WTC11 (cell line): ENCODE data around the gene DEPDC1B. TPM values are rescaled to one million over a fixed set of nuclear protein-coding genes. Genes with fewer than 3 reads are reported as not detected.

Experiments
- ATAC-seq: fragments of 200-7000 bp; cut with Tn5 transposase; 2 replicates; pipeline ENCODE4 v1.10.0; 2021; ENCODE audit warnings: mild to moderate bottlenecking, moderate library complexity
- CTCF ChIA-PET: fragments of 300-600 bp; sonication (Branson Sonifier 250); formaldehyde crosslinking; loops from one replicate; lab custom pipeline; 2021; ENCODE audit warnings: antibody characterized with exemption; lab: Charles Lee
- POLR2A ChIA-PET: fragments of 350-600 bp; sonication (Branson Sonifier 250); formaldehyde crosslinking; loops from one replicate; lab custom pipeline; 2021; ENCODE audit warnings: antibody characterized with exemption; lab: Charles Lee
- DNase-seq: peaks from one replicate; pipeline ENCODE4 v3.0.0; 2021; ENCODE audit warnings: low spot score
- H3K27ac Mint-ChIP-seq: 2 replicates; pipeline ENCODE4 v1.8.0; 2021; ENCODE audit warnings: mixed read lengths
- H3K27me3 Mint-ChIP-seq: 2 replicates; pipeline ENCODE4 v1.8.0; 2021; ENCODE audit warnings: low read depth, mild to moderate bottlenecking, moderate library complexity, mixed read lengths
- H3K36me3 Mint-ChIP-seq: 2 replicates; pipeline ENCODE4 v1.8.0; 2021; ENCODE audit warnings: mixed read lengths
- H3K4me1 Mint-ChIP-seq: 2 replicates; pipeline ENCODE4 v1.8.0; 2022; ENCODE audit warnings: mixed read lengths
- H3K4me3 Mint-ChIP-seq: 2 replicates; pipeline ENCODE4 v1.8.0; 2021; ENCODE audit warnings: mild to moderate bottlenecking, moderate library complexity, mixed read lengths
- H3K9me3 Mint-ChIP-seq: 2 replicates; pipeline ENCODE4 v1.8.0; 2021; ENCODE audit warnings: mixed read lengths
- ETV6 ChIP-seq: sonication (generic); formaldehyde crosslinking; IDR thresholded peaks from 2 replicates; pipeline ENCODE4 v1.8.1; 2022; ENCODE audit warnings: mild to moderate bottlenecking, missing genetic modification reagents
- FOXK1 ChIP-seq: sonication (generic); formaldehyde crosslinking; IDR thresholded peaks from 2 replicates; pipeline ENCODE4 v1.8.0; 2022; ENCODE audit warnings: mild to moderate bottlenecking, moderate library complexity, missing genetic modification reagents
- HMGA2 ChIP-seq: fragments of 250-450 bp; sonication (Bioruptor Pico); IDR thresholded peaks from 2 replicates; pipeline ENCODE4 v1.4.0; 2021; ENCODE audit warnings: mild to moderate bottlenecking, moderate library complexity
- IRF2 ChIP-seq: sonication (generic); formaldehyde crosslinking; IDR thresholded peaks from 2 replicates; pipeline ENCODE4 v1.8.0; 2022; ENCODE audit warnings: low read depth, missing genetic modification reagents, borderline replicate concordance
- NFATC4 ChIP-seq: fragments of 250-450 bp; sonication (Bioruptor Pico); IDR thresholded peaks from 2 replicates; pipeline ENCODE4 v1.9.0; 2021; ENCODE audit warnings: mild to moderate bottlenecking
- NFYB ChIP-seq: sonication (generic); formaldehyde crosslinking; conservative IDR thresholded peaks from 2 replicates; pipeline ENCODE4 v1.8.0; 2022; ENCODE audit warnings: low read depth, missing genetic modification reagents
- NR3C1 ChIP-seq: sonication (generic); formaldehyde crosslinking; conservative IDR thresholded peaks from 2 replicates; pipeline ENCODE4 v1.8.1; 2023; ENCODE audit warnings: low read depth, mild to moderate bottlenecking, missing genetic modification reagents
- OVOL2 ChIP-seq: fragments of 250-450 bp; sonication (Bioruptor Pico); IDR thresholded peaks from 2 replicates; pipeline ENCODE4 v1.9.0; 2021; ENCODE audit warnings: mild to moderate bottlenecking, borderline replicate concordance
- TCF7 ChIP-seq: sonication (generic); formaldehyde crosslinking; IDR thresholded peaks from 2 replicates; pipeline ENCODE4 v1.8.0; 2022; ENCODE audit warnings: mild to moderate bottlenecking, low read depth, missing genetic modification reagents, moderate library complexity
- ZNF219 ChIP-seq: sonication (generic); formaldehyde crosslinking; IDR thresholded peaks from 2 replicates; pipeline ENCODE4 v1.8.0; 2023; ENCODE audit warnings: missing genetic modification reagents, mild to moderate bottlenecking, borderline replicate concordance
- ZNF396 ChIP-seq: fragments of 250-450 bp; sonication (Bioruptor Pico); IDR thresholded peaks from 2 replicates; pipeline ENCODE4 v1.8.0; 2021; ENCODE audit warnings: mild to moderate bottlenecking, moderate library complexity, borderline replicate concordance
- total RNA-seq: library from RNA; stranded (reverse); gene quantifications from 3 replicates; pipeline ENCODE4 v1.2.3, GENCODE V29; 2021
- TF ChIP-seq, protein P1 (sequence below): sonication (generic); formaldehyde crosslinking; IDR thresholded peaks from 2 replicates; pipeline ENCODE4 v1.8.0; 2022; ENCODE audit warnings: mild to moderate bottlenecking, missing genetic modification reagents
- TF ChIP-seq, protein P2 (sequence below): sonication (generic); formaldehyde crosslinking; IDR thresholded peaks from 2 replicates; pipeline ENCODE4 v1.8.0; 2022; ENCODE audit warnings: mild to moderate bottlenecking, missing genetic modification reagents
- TF ChIP-seq, protein P3 (sequence below): sonication (generic); formaldehyde crosslinking; IDR thresholded peaks from 2 replicates; pipeline ENCODE4 v1.8.0; 2022; ENCODE audit warnings: mild to moderate bottlenecking, missing genetic modification reagents
- TF ChIP-seq, protein P4 (sequence below): fragments of 250-450 bp; sonication (Bioruptor Pico); IDR thresholded peaks from 2 replicates; pipeline ENCODE4 v1.9.0; 2021; ENCODE audit warnings: mild to moderate bottlenecking, borderline replicate concordance
- TF ChIP-seq, protein P5 (sequence below): sonication (generic); formaldehyde crosslinking; IDR thresholded peaks from 2 replicates; pipeline ENCODE4 v1.8.1; 2023; ENCODE audit warnings: mild to moderate bottlenecking, missing genetic modification reagents
- TF ChIP-seq, protein P6 (sequence below): sonication (generic); formaldehyde crosslinking; IDR thresholded peaks from 2 replicates; pipeline ENCODE4 v1.8.1; 2022; ENCODE audit warnings: low read depth, mild to moderate bottlenecking, moderate library complexity, missing genetic modification reagents, borderline replicate concordance
- TF ChIP-seq, protein P7 (sequence below): sonication (generic); formaldehyde crosslinking; IDR thresholded peaks from 2 replicates; pipeline ENCODE4 v1.8.1; 2023; ENCODE audit warnings: mild to moderate bottlenecking, missing genetic modification reagents, moderate library complexity
- TF ChIP-seq, protein P8 (sequence below): sonication (generic); formaldehyde crosslinking; IDR thresholded peaks from 2 replicates; pipeline ENCODE4 v1.8.1; 2023; ENCODE audit warnings: mild to moderate bottlenecking, missing genetic modification reagents
- TF ChIP-seq, protein P9 (sequence below): fragments of 250-450 bp; sonication (Bioruptor Pico); IDR thresholded peaks from 2 replicates; pipeline ENCODE4 v1.9.0; 2021; ENCODE audit warnings: mild to moderate bottlenecking

The DEPDC1B gene
- total RNA-seq, 1 experiment from 2014 or later, result 55.1 TPM

DNA sequence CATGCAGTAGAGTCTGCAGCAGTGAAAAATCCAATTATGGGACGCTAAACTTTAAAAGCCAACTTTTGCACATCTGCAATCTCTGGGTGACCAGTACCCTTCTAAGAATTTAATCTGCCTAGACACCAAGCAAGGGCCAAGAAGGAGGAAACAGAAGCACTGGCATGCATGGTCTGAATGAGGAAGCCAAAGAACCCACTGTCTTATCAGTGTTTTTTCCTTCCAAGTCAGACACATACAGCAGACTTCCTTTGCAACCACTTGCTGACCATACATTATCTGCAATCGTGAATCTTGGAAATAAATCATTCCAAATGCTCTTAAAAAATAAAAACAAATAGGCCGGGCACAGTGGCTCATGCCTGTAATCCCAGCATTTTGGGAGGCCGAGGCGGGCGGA lies 65.9 kb downstream of the DEPDC1B start:
- POLR2A ChIA-PET, result no interaction called here
- ATAC-seq (no peak), DNase-seq (no peak)
- Mint-ChIP-seq H3K27me3 (no peaks in the 10 kb centered on the region), H3K27ac (no peak overlapping the region), H3K4me1 (no peaks in the 10 kb centered on the region), H3K9me3 (no peaks in the 10 kb centered on the region), H3K4me3 (no peak overlapping the region), H3K36me3 (peaks cover 51% of the 10 kb centered on the region)
- TF ChIP-seq, protein P1, sequence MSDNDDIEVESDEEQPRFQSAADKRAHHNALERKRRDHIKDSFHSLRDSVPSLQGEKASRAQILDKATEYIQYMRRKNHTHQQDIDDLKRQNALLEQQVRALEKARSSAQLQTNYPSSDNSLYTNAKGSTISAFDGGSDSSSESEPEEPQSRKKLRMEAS (CRISPR knock-in tag), result no peak
- TF ChIP-seq TCF7 (CRISPR knock-in tag), result no peak
- TF ChIP-seq, protein P2, sequence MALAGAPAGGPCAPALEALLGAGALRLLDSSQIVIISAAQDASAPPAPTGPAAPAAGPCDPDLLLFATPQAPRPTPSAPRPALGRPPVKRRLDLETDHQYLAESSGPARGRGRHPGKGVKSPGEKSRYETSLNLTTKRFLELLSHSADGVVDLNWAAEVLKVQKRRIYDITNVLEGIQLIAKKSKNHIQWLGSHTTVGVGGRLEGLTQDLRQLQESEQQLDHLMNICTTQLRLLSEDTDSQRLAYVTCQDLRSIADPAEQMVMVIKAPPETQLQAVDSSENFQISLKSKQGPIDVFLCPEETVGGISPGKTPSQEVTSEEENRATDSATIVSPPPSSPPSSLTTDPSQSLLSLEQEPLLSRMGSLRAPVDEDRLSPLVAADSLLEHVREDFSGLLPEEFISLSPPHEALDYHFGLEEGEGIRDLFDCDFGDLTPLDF (CRISPR knock-in tag), result no peak
- TF ChIP-seq HMGA2, result no peak
- TF ChIP-seq NFYB (CRISPR knock-in tag), result no peak
- no peak for TF ChIP-seq ETV6 (CRISPR knock-in tag)
- no peak for TF ChIP-seq ZNF396 (CRISPR knock-in tag)
- TF ChIP-seq FOXK1, result no peak
- TF ChIP-seq ZNF219 (CRISPR knock-in tag), result no peak
- TF ChIP-seq NFATC4 (CRISPR knock-in tag), result no peak
- no peak for TF ChIP-seq IRF2
- TF ChIP-seq, protein P3, sequence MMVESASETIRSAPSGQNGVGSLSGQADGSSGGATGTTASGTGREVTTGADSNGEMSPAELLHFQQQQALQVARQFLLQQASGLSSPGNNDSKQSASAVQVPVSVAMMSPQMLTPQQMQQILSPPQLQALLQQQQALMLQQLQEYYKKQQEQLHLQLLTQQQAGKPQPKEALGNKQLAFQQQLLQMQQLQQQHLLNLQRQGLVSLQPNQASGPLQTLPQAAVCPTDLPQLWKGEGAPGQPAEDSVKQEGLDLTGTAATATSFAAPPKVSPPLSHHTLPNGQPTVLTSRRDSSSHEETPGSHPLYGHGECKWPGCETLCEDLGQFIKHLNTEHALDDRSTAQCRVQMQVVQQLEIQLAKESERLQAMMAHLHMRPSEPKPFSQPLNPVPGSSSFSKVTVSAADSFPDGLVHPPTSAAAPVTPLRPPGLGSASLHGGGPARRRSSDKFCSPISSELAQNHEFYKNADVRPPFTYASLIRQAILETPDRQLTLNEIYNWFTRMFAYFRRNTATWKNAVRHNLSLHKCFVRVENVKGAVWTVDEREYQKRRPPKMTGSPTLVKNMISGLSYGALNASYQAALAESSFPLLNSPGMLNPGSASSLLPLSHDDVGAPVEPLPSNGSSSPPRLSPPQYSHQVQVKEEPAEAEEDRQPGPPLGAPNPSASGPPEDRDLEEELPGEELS (CRISPR knock-in tag), result no peak
- TF ChIP-seq, protein P4, sequence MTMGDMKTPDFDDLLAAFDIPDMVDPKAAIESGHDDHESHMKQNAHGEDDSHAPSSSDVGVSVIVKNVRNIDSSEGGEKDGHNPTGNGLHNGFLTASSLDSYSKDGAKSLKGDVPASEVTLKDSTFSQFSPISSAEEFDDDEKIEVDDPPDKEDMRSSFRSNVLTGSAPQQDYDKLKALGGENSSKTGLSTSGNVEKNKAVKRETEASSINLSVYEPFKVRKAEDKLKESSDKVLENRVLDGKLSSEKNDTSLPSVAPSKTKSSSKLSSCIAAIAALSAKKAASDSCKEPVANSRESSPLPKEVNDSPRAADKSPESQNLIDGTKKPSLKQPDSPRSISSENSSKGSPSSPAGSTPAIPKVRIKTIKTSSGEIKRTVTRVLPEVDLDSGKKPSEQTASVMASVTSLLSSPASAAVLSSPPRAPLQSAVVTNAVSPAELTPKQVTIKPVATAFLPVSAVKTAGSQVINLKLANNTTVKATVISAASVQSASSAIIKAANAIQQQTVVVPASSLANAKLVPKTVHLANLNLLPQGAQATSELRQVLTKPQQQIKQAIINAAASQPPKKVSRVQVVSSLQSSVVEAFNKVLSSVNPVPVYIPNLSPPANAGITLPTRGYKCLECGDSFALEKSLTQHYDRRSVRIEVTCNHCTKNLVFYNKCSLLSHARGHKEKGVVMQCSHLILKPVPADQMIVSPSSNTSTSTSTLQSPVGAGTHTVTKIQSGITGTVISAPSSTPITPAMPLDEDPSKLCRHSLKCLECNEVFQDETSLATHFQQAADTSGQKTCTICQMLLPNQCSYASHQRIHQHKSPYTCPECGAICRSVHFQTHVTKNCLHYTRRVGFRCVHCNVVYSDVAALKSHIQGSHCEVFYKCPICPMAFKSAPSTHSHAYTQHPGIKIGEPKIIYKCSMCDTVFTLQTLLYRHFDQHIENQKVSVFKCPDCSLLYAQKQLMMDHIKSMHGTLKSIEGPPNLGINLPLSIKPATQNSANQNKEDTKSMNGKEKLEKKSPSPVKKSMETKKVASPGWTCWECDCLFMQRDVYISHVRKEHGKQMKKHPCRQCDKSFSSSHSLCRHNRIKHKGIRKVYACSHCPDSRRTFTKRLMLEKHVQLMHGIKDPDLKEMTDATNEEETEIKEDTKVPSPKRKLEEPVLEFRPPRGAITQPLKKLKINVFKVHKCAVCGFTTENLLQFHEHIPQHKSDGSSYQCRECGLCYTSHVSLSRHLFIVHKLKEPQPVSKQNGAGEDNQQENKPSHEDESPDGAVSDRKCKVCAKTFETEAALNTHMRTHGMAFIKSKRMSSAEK (CRISPR knock-in tag), result no peak
- TF ChIP-seq NR3C1, result no peak
- TF ChIP-seq, protein P5, sequence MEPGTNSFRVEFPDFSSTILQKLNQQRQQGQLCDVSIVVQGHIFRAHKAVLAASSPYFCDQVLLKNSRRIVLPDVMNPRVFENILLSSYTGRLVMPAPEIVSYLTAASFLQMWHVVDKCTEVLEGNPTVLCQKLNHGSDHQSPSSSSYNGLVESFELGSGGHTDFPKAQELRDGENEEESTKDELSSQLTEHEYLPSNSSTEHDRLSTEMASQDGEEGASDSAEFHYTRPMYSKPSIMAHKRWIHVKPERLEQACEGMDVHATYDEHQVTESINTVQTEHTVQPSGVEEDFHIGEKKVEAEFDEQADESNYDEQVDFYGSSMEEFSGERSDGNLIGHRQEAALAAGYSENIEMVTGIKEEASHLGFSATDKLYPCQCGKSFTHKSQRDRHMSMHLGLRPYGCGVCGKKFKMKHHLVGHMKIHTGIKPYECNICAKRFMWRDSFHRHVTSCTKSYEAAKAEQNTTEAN, result no peak
- TF ChIP-seq, protein P6, sequence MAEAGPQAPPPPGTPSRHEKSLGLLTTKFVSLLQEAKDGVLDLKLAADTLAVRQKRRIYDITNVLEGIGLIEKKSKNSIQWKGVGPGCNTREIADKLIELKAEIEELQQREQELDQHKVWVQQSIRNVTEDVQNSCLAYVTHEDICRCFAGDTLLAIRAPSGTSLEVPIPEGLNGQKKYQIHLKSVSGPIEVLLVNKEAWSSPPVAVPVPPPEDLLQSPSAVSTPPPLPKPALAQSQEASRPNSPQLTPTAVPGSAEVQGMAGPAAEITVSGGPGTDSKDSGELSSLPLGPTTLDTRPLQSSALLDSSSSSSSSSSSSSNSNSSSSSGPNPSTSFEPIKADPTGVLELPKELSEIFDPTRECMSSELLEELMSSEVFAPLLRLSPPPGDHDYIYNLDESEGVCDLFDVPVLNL (CRISPR knock-in tag), result no peak
- CTCF ChIA-PET, result interaction anchor here (1.3 kb wide), 1 partner anchor 15 kb away, joined by 5 read pairs; no protein-coding TSS in a partner anchor

DNA sequence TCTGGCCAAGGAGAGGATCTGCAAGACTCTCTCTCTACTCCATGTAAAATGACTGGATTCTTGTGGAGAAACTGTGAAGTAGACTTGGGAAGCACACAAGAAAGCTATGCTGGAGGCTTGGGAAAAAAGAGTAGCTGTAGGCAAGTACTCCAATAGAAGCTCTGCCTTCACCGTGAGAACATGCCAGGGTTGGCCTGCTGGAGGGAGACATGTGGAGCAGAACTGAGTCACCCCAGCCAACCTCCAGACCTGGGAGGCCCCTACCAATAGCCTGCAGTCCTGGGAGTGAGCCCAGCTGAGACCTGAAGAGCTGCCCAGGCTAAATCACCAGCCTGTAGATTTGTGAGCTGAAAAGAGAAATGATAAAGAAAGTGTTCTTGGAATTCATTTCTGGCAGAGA lies 66.6 kb downstream of the DEPDC1B start:
- Mint-ChIP-seq H3K4me1 (no peaks in the 10 kb centered on the region), H3K36me3 (peaks cover 48% of the 10 kb centered on the region), H3K27me3 (no peaks in the 10 kb centered on the region), H3K9me3 (no peaks in the 10 kb centered on the region), H3K27ac (no peak overlapping the region), H3K4me3 (no peak overlapping the region)
- DNase-seq, result no peak
- CTCF ChIA-PET, result interaction anchor here (1.7 kb wide), 1 partner anchor 36 kb away, joined by 5 read pairs; no protein-coding TSS in a partner anchor
- no peak for ATAC-seq
- POLR2A ChIA-PET, result no interaction called here
- TF ChIP-seq, protein P7, sequence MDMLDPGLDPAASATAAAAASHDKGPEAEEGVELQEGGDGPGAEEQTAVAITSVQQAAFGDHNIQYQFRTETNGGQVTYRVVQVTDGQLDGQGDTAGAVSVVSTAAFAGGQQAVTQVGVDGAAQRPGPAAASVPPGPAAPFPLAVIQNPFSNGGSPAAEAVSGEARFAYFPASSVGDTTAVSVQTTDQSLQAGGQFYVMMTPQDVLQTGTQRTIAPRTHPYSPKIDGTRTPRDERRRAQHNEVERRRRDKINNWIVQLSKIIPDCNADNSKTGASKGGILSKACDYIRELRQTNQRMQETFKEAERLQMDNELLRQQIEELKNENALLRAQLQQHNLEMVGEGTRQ (CRISPR knock-in tag), result no peak
- no peak for TF ChIP-seq OVOL2 (CRISPR knock-in tag)
- TF ChIP-seq, protein P8, sequence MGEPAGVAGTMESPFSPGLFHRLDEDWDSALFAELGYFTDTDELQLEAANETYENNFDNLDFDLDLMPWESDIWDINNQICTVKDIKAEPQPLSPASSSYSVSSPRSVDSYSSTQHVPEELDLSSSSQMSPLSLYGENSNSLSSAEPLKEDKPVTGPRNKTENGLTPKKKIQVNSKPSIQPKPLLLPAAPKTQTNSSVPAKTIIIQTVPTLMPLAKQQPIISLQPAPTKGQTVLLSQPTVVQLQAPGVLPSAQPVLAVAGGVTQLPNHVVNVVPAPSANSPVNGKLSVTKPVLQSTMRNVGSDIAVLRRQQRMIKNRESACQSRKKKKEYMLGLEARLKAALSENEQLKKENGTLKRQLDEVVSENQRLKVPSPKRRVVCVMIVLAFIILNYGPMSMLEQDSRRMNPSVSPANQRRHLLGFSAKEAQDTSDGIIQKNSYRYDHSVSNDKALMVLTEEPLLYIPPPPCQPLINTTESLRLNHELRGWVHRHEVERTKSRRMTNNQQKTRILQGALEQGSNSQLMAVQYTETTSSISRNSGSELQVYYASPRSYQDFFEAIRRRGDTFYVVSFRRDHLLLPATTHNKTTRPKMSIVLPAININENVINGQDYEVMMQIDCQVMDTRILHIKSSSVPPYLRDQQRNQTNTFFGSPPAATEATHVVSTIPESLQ, result no peak
- TF ChIP-seq, protein P9, sequence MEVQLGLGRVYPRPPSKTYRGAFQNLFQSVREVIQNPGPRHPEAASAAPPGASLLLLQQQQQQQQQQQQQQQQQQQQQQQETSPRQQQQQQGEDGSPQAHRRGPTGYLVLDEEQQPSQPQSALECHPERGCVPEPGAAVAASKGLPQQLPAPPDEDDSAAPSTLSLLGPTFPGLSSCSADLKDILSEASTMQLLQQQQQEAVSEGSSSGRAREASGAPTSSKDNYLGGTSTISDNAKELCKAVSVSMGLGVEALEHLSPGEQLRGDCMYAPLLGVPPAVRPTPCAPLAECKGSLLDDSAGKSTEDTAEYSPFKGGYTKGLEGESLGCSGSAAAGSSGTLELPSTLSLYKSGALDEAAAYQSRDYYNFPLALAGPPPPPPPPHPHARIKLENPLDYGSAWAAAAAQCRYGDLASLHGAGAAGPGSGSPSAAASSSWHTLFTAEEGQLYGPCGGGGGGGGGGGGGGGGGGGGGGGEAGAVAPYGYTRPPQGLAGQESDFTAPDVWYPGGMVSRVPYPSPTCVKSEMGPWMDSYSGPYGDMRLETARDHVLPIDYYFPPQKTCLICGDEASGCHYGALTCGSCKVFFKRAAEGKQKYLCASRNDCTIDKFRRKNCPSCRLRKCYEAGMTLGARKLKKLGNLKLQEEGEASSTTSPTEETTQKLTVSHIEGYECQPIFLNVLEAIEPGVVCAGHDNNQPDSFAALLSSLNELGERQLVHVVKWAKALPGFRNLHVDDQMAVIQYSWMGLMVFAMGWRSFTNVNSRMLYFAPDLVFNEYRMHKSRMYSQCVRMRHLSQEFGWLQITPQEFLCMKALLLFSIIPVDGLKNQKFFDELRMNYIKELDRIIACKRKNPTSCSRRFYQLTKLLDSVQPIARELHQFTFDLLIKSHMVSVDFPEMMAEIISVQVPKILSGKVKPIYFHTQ (CRISPR knock-in tag), result no peak
